HG03469 (cell line): ENCODE data around the gene CX3CR1.

Experiments
- ATAC-seq: cut with Tn5 transposase; IDR thresholded peaks from one replicate; pipeline ENCODE4 v1.9.1; 2021; ENCODE audit warnings: mild to moderate bottlenecking, moderate library complexity, moderate number of reproducible peaks; ENCODE audit not compliant: unreplicated experiment

The CX3CR1 gene

DNA sequence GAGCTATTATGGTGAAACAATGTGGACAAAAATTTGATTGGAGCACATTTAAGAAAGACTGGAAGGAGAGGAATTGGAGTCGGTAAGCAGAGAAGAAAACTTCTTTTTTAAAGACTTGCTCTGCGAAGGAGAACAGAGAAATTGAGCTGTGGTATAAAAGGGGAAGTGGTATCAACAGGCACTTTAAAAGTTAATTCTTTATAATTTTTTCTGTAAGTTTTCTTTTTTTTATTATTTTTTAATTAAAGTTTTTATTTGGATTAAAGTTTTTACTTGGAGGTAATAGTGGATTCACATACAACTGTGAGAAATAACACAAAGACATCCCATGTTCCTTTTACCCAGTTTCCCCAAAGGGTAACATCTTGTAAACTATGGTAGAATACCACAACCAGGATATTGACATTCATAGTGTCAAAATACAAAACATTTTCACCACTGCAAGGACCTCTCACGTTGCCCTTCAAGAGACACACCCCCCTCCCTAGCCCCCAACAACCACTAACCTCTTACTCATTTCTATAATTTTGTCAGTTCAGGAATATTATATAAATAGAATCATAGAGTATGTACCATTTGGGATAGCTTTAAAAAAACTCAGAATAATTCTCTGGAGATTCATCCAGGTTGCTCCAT is 53.6 kb downstream of the CX3CR1 start:
- ATAC-seq = no peak

DNA sequence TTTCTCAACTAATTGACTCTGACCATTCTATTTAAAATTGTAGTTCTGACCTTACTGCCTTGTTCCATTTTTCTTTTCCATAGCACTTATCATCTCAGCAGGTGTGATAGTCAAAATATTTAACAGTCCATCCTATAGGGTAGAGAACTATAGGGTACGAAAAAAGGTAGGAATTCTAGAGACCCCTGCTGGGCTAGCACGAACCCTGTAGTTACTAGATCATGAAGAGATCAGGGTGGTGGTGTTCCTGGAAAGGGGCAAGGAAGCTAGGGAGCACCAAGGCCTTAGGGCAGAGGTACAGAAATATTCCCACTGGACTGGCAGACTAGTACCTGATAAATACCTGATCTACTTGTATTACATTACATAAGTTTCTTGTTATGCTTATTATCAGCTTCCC is 55.5 kb downstream of the CX3CR1 start:
- ATAC-seq = no peak

DNA sequence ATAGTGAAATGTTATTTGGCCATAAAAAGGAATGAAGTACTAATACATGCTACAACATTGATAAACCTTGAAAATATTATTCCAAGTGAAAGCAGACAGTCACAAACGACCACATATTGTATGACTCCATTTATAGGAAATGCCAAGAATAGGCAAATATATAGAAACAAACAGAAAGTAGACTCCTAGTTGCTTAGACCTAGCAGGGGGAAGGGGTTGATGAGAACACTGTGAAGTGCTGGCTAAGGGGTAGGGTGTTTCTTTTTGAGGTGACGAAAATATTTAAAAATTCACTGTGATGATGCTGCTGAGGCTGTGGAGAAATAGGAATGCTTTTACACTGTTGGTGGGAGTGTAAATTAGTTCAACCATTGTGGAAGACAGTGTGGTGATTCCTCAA is 56.9 kb downstream of the CX3CR1 start:
- no peak for ATAC-seq

DNA sequence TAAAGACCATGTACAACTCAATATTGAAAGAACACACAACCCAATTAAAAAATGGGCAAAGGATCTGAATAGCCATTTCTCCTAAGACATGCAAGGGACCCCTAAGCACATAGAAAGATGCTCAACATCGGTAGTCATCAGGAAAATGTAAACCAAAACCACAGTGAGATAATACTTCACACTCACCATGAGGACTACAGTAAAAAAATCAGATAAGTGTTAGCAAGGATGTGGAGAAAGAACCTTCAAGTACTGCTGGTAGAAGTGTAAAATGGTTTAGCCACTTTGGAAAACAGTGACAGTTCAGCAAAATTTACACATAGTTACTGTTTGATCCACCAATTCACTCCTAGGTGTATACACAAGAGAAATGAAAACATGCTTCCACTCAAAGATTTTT is 57.4 kb downstream of the CX3CR1 start:
- ATAC-seq = no peak

DNA sequence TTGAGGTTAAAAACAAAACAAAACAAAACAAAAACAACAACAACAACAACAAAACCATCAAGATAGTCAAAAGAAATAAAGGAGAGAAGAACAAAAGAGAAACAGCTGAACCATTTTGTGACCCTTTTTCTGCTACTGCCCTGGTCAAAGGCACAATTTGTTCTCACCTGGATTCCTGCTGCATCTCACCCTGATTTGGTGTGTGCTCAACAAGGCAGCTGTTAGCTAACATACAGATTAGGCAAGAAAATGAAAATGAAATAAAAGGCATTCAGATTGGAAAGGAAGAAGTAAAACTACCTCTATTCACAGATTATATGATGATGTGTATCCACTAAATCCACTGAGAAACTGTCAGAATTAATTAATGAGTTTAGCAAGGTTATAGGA is 58.7 kb downstream of the CX3CR1 start:
- no peak for ATAC-seq

DNA sequence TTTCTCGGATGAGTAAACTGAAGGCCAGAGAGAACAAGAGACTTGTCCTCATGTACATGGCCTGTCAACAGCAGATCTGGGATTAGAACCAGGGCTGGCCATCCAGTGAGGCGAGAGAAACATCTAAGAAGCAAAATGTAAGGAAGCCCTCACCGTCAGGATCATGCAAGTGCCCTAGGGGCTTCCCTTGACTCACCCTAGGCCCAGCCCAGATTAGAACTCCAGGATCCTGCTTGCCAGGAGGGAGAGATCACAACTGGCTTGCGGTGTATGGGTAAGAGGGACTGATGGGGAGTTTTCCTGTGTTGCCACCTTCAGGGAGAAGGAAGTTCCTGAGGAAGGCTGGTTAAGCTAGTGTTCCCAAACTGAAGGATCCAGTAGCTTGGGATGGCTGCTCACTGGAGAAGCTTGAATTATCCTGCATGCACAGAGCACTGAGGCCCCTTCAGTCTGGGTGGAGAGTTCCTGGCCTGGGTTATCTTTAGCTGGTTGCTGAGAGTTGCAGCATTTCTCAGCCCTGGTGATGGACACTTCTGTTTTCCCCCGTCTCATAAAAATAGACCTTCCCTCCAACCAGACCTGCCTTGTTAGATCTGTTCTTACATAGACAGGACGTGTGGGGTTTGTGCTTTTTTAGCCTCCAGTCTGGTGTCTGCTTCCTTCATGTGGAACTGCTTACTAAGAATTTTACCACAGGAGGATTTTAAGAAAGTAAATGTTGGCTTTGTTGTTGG is 59.3 kb downstream of the CX3CR1 start:
- ATAC-seq = no peak

DNA sequence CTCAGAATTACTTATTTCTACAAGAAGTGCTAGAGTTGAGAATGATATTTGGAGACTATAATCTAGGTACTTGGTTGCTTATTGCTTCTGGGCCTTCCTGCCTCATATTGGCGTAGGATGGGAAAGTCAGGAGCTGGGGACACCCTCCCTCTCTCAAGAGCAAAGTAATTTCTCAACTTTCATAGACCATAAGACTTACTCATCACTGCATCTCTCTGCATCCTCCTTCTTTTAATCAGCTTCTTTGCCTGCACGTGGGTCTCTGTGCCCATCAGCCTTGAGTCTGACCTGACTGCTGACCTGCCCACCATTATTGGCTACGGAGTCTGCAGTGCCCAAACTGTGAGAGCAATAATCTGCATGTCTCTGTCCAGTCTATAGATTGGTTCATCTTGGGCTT is 60.1 kb downstream of the CX3CR1 start:
- ATAC-seq = no peak

DNA sequence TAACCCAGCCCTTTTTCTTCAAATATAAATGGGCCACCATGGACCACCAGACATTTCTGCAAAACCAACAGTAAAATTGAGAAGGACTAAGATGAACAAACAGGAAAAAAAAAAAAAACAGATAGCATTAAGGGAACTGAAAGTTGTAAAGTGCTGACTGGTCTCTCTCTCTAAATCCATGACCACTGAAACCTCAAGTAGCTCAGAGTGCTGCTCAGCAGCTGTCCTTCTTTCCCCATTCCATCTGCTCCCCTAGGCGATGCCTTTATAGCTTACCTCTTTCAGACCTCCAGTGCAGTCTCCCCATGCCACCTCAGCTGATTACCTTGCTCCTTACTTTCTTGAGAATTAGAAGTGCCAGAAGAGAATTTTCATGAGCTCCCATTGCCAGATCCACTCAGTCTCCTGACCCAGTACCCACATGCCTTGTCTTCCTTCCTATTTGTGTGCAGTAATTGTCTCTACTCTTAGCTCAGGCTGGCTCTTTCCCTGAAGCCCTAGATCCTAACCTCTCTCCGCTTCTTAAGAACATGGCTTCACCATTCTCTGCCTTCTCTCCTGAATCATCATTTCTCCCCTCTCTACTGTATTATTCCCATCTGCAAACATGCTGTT is 63.6 kb downstream of the CX3CR1 start:
- ATAC-seq = peak; percentile 95

DNA sequence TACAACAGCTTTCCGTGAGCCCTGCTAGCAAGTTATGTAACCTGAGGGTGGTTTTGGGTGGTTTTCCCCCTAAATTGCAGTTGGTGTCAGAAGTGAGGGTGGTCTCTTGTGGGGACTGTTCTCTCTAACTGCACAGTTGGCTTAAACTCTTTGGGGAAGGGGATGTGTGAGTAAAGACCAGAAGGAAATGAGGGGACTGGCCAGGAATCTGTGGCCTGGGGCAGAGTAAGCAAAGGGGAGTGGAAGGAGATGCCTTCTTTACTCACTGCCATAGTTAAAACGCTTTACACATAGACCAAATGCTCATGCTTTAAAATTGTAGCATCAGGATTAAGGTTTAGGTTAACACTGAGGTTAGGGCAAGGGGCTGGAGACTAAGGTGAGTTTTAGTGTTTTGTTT is 66.2 kb downstream of the CX3CR1 start:
- no peak for ATAC-seq
